Measurements from ENCODE around the gene ANKRD53. TPM values are rescaled to one million over a fixed set of nuclear protein-coding genes. Genes with fewer than 3 reads are reported as not detected.

The ANKRD53 gene
- total and polyA plus RNA-seq, 9 of the 15 experiments (the other 6 are each of a cell fraction or from before 2014, with no cell fraction given) = 0.18 TPM; not detected in 8

GRCh38 chr2:70964596-70965386 is 13.6 kb upstream of the ANKRD53 start (continued):
- TF ChIP-seq ZBTB40 (IDR thresholded peaks at IDR 0.05) (0 out of 2 replicates have a peak, but pooled peaks have one; percentile 10), ZBTB40 (CRISPR knock-in tag; IDR thresholded peaks at IDR 0.05) (no peak), TEAD1 (CRISPR knock-in tag; IDR thresholded peaks at IDR 0.05) (peak; percentile 36 to 87; a peak in 3 of 4 replicates), MTA3 (IDR thresholded peaks at IDR 0.05; ENCODE audit: borderline replicate concordance) (0 out of 2 replicates have a peak, but pooled peaks have one; percentile 48), CTCFL (IDR thresholded peaks at IDR 0.05; ENCODE audit: borderline replicate concordance, insufficient read depth, low read depth, low read length, poor library complexity, severe bottlenecking) (peak; percentile 75), ZZZ3 (IDR thresholded peaks at IDR 0.05) (no peak), SOX6 (IDR thresholded peaks at IDR 0.05) (peak; percentile 36; the same call in 1 of the 2 replicates), XRCC5 (IDR thresholded peaks at IDR 0.05; ENCODE audit: low read depth, low read length) (peak; percentile 78; the same call in 1 of the 2 replicates), ZNF316 (IDR thresholded peaks at IDR 0.05) (no peak), ZKSCAN1 (IDR thresholded peaks at IDR 0.05; ENCODE audit: low read depth, low read length) (peak; percentile 36; the same call in 1 of the 2 replicates), ASH1L (IDR thresholded peaks at IDR 0.05; ENCODE audit: borderline replicate concordance, low read depth, partially characterized antibody) (no peak), TCF7L2 (IDR thresholded peaks at IDR 0.05; ENCODE audit: low read depth, low read length) (no peak), OTX1 (CRISPR knock-in tag; IDR thresholded peaks at IDR 0.05) (no peak)
- TF ChIP-seq, protein P1, sequence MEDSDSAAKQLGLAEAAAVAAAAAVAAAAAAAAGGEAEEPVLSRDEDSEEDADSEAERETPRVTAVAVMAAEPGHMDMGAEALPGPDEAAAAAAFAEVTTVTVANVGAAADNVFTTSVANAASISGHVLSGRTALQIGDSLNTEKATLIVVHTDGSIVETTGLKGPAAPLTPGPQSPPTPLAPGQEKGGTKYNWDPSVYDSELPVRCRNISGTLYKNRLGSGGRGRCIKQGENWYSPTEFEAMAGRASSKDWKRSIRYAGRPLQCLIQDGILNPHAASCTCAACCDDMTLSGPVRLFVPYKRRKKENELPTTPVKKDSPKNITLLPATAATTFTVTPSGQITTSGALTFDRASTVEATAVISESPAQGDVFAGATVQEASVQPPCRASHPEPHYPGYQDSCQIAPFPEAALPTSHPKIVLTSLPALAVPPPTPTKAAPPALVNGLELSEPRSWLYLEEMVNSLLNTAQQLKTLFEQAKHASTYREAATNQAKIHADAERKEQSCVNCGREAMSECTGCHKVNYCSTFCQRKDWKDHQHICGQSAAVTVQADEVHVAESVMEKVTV (CRISPR knock-in tag; IDR thresholded peaks at IDR 0.05) = peak; percentile 46; the same call in 1 of the 2 replicates

Measured in K562 (cell line).